GM18498 (cell line): Measurements from ENCODE around the gene PEX6.
"Not testable (repeated sequence)": the region's sequence is repeated elsewhere in the genome, so short reads cannot be mapped to it uniquely, and the experiment has no call there.

ENCODE experiments used
- ATAC-seq: cut with Tn5 transposase; IDR thresholded peaks from one replicate; pipeline ENCODE4 v1.9.1; 2021; ENCODE audit warnings: mild to moderate bottlenecking, moderate library complexity; ENCODE audit not compliant: unreplicated experiment

The PEX6 gene

GRCh38 chr6:43001843-43002242 lies 22.9 kb upstream of the PEX6 start:
- ATAC-seq = no peak

- not testable (repeated sequence) for ATAC-seq
Observed at GRCh38 chr6:42998205-42998604, 19.2 kb upstream of the PEX6 start.

- ATAC-seq = no peak
Observed at GRCh38 chr6:42996513-42996912, 17.5 kb upstream of the PEX6 start.

GRCh38 chr6:42993445-42993844 lies 14.5 kb upstream of the PEX6 start:
- ATAC-seq = no peak

GRCh38 chr6:42989923-42990322 lies 10.9 kb upstream of the PEX6 start:
- ATAC-seq = no peak

GRCh38 chr6:42988486-42989020 lies 9.6 kb upstream of the PEX6 start:
- ATAC-seq = no peak

- ATAC-seq = no peak
Observed at GRCh38 chr6:42987533-42988451, 8.8 kb upstream of the PEX6 start.

GRCh38 chr6:42984924-42985475 lies 6.0 kb upstream of the PEX6 start:
- no peak for ATAC-seq

GRCh38 chr6:42984001-42984923 lies 5.3 kb upstream of the PEX6 start, which contains the start of gene PPP2R5D:
Gene PPP2R5D (plus strand): TSS chr6:42984570. CDS start chr6:42984678, 108 bp downstream.
- ATAC-seq = peak; percentile 96

GRCh38 chr6:42981836-42982235 lies 2.9 kb upstream of the PEX6 start:
- ATAC-seq = no peak

GRCh38 chr6:42979523-42980177 lies 669 bp upstream of the PEX6 start:
- no peak for ATAC-seq

GRCh38 chr6:42978487-42978838 lies 518 bp downstream of the PEX6 start:
- no peak for ATAC-seq

GRCh38 chr6:42974919-42975505 lies 4.0 kb downstream of the PEX6 start:
- no peak for ATAC-seq

- no peak for ATAC-seq
Observed at GRCh38 chr6:42973926-42974325, 5.1 kb downstream of the PEX6 start.

- no peak for ATAC-seq
Observed at GRCh38 chr6:42971746-42972327, 7.1 kb downstream of the PEX6 start.

GRCh38 chr6:42970871-42971612 lies 7.9 kb downstream of the PEX6 start:
- no peak for ATAC-seq

- ATAC-seq = no peak
Observed at GRCh38 chr6:42969934-42970333, 9.0 kb downstream of the PEX6 start.

GRCh38 chr6:42969431-42969830 lies 9.6 kb downstream of the PEX6 start:
- no peak for ATAC-seq

GRCh38 chr6:42968783-42969182 lies 10.2 kb downstream of the PEX6 start:
- no peak for ATAC-seq
